ENCODE data around the gene GNB5. TPM values are rescaled to one million over a fixed set of nuclear protein-coding genes. Genes with fewer than 3 reads are reported as not detected.

The GNB5 gene
- total and polyA plus RNA-seq, 12 donors: 4.7 to 12.8 (median 7.6) TPM

DNA sequence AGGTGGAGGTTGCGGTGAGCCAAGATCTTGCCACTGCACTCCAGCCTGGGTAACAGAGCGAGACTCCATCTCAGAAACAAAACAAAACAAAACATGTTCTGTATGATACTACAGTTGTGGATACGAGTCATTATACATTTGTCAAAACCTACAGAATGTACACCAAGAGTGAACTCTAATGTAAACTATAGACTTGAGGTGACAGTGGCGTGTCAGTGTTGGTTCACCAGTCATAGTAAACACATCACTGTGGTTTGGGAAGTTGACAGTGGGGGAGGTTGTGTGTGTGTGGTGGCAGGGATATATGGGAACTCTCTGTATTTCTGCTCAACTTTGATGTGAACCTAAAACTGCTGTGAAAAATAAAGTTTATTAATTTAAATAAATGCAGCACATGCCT lies 33.0 kb upstream of the GNB5 start:
- H3K36me3 ChIP-seq: peaks cover 0 to 40% (median 0%) of the 10 kb centered on the region in 9 donors
- no peaks in the 10 kb centered on the region for H3K27me3 ChIP-seq
- intact Hi-C loops (cut with DNase I): loop anchor here in 2 of 10 donors (10.0 kb wide), 3 partner anchors 59 to 339 kb away; no protein-coding TSS in a partner anchor
- H3K4me3 ChIP-seq: no peak overlapping the region
- H3K4me1 ChIP-seq: no peaks in the 10 kb centered on the region
- H3K27ac ChIP-seq: no peak overlapping the region
- DNase-seq (no peak), ATAC-seq (no peak)
- WGBS, 2 donors: 94 to 97% methylated on average over 4 of the region's 4 CpGs
- TF ChIP-seq, protein P1, sequence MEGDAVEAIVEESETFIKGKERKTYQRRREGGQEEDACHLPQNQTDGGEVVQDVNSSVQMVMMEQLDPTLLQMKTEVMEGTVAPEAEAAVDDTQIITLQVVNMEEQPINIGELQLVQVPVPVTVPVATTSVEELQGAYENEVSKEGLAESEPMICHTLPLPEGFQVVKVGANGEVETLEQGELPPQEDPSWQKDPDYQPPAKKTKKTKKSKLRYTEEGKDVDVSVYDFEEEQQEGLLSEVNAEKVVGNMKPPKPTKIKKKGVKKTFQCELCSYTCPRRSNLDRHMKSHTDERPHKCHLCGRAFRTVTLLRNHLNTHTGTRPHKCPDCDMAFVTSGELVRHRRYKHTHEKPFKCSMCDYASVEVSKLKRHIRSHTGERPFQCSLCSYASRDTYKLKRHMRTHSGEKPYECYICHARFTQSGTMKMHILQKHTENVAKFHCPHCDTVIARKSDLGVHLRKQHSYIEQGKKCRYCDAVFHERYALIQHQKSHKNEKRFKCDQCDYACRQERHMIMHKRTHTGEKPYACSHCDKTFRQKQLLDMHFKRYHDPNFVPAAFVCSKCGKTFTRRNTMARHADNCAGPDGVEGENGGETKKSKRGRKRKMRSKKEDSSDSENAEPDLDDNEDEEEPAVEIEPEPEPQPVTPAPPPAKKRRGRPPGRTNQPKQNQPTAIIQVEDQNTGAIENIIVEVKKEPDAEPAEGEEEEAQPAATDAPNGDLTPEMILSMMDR (IDR thresholded peaks at IDR 0.05): no peak
- H3K9me3 ChIP-seq: no peaks in the 10 kb centered on the region

DNA sequence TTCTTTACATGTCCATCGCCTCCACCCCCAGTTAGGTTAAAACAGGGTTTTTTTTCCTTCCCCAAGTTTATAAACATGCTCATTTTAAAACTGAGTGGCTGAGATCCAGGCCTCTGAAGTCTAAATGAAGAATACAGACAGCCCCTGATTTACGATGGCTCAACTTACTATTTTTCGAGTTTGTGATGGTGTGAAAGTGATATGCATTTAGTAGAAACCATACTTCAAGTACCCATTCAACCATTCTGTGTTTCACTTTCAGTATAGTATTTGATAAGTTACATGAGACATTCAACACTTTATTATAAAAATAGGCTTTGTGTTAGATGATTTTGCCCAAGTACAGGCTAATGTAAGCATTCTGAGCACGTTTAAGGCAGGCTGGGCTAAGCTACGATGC lies 30.5 kb upstream of the GNB5 start:
- WGBS, 2 donors: 92 to 94% methylated on average over 5 of the region's 5 CpGs
- TF ChIP-seq, protein P1 (IDR thresholded peaks at IDR 0.05): no peak

DNA sequence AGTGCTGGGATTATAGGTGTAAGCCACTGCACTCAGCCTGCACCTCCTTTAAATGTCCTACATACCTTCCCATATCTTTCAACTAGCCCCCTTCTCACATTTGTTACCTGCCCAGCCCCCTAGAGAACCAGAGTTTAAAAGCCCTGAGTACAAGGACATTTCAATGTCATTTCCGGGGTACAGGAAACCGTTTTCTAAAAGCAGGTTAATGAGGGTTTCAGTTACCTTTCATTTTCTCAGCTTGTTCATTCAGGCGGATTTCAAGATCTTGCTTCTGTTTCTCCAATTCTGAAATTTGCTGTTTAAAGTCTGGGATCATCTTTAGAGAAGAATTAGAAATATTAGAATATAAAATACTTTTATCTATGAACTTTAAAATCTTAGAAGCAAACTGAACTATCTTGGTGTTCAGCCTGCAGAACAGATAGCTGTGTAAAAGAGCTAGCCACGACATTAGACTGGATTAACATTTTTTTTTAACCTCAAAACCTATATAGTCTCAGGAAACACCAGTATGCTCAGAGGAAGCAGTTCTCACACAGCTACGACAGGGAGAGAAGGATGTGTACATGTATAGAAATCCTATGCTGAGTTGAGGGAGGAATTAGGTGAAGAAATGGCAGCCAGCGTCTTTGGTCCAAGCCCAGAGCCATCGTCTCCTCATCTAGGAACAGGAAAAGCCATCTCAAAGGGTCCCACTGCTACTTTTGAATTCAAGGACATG lies 29.9 kb upstream of the GNB5 start:
- no peak for DNase-seq
- intact Hi-C loops (cut with DNase I): loop anchor here in 2 of 10 donors (10.0 kb wide), 3 partner anchors 56 to 336 kb away; no protein-coding TSS in a partner anchor
- H3K4me3 ChIP-seq: peak overlapping the region in 1 of 10 donors; percentile 5
- peak overlapping the region in 1 of 10 donors; percentile 58 for H3K27ac ChIP-seq
- H3K9me3 ChIP-seq: no peaks in the 10 kb centered on the region
- TF ChIP-seq, protein P1 (IDR thresholded peaks at IDR 0.05): no peak
- ATAC-seq: no peak
- WGBS, 2 donors: 76 to 80% methylated on average over 7 of the region's 7 CpGs
- H3K36me3 ChIP-seq: peaks cover 0 to 38% (median 0%) of the 10 kb centered on the region in 9 donors
- no peaks in the 10 kb centered on the region for H3K27me3 ChIP-seq
- H3K4me1 ChIP-seq: no peaks in the 10 kb centered on the region

More for the DNA sequence above, 30.5 kb upstream of the GNB5 start:
- Histone ChIP-seq H3K27me3 (no peaks in the 10 kb centered on the region), H3K4me1 (no peaks in the 10 kb centered on the region), H3K4me3 (peak overlapping the region in 1 of 10 donors; percentile 10), H3K27ac (peak overlapping the region in 1 of 10 donors; percentile 58), H3K9me3 (no peaks in the 10 kb centered on the region), H3K36me3 (peaks cover 0 to 38% (median 0%) of the 10 kb centered on the region in 9 donors)
- DNase-seq: no peak
- ATAC-seq: no peak
- intact Hi-C loops (cut with DNase I): loop anchor here in 2 of 10 donors (10.0 kb wide), 3 partner anchors 57 to 337 kb away; no protein-coding TSS in a partner anchor

DNA sequence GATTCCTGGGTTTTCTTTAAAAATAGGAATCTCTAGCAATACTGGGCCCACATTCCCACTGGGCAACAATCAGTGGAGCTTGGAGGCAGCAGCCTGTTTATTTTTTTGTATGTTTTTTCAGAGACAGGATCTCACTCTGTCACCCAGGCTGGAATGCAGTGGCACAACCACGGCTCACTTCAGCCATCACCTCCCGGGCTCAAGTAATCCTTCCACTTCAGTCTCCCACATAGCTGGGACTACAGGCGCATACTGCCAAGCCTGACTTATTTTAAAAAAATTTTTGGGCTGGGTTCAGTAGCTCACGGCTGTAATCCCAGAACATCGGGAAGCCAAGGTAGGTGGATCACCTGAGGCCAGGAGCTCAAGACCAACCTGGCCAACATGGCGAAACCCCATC lies 29.1 kb upstream of the GNB5 start:
- Histone ChIP-seq H3K9me3 (no peaks in the 10 kb centered on the region), H3K36me3 (peaks cover 0 to 38% (median 0%) of the 10 kb centered on the region in 9 donors), H3K4me1 (no peaks in the 10 kb centered on the region), H3K4me3 (no peak overlapping the region), H3K27ac (no peak overlapping the region), H3K27me3 (no peaks in the 10 kb centered on the region)
- intact Hi-C loops (cut with DNase I): loop anchor here in 2 of 10 donors (10.0 kb wide), 3 partner anchors 55 to 335 kb away; no protein-coding TSS in a partner anchor
- ATAC-seq (peak in 1 of 8 donors; percentile 56), DNase-seq (no peak)
- WGBS, 2 donors: 92 to 94% methylated on average over 6 of the region's 6 CpGs
- TF ChIP-seq, protein P1 (IDR thresholded peaks at IDR 0.05): no peak

Data from heart right ventricle (tissue), 16 donors.